ENCODE measurements around the gene RBM38.

RBM38 gene

DNA sequence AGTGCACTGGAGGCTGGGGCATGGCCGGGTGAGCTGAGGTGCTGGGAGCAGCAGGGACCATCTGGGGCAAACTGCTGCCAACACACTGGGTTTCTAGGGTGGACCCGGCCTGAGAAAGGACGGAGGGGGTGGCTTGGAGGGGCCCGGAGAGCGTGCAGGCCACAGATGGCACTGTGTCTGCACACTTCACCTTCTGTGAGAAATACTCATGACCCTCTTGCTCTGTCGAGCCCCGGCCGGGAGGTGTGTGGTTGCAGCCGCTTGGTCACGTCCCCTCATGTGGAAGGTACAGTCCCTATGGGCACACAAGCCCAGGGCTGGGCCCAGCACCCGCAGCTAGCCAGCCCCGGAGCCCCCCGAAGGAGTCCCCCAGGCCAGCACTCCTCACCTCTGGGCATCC, 59.7 kb downstream of the RBM38 start:
- TF ChIP-seq, protein P1, sequence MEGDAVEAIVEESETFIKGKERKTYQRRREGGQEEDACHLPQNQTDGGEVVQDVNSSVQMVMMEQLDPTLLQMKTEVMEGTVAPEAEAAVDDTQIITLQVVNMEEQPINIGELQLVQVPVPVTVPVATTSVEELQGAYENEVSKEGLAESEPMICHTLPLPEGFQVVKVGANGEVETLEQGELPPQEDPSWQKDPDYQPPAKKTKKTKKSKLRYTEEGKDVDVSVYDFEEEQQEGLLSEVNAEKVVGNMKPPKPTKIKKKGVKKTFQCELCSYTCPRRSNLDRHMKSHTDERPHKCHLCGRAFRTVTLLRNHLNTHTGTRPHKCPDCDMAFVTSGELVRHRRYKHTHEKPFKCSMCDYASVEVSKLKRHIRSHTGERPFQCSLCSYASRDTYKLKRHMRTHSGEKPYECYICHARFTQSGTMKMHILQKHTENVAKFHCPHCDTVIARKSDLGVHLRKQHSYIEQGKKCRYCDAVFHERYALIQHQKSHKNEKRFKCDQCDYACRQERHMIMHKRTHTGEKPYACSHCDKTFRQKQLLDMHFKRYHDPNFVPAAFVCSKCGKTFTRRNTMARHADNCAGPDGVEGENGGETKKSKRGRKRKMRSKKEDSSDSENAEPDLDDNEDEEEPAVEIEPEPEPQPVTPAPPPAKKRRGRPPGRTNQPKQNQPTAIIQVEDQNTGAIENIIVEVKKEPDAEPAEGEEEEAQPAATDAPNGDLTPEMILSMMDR (IDR thresholded peaks at IDR 0.05), result no peak

DNA sequence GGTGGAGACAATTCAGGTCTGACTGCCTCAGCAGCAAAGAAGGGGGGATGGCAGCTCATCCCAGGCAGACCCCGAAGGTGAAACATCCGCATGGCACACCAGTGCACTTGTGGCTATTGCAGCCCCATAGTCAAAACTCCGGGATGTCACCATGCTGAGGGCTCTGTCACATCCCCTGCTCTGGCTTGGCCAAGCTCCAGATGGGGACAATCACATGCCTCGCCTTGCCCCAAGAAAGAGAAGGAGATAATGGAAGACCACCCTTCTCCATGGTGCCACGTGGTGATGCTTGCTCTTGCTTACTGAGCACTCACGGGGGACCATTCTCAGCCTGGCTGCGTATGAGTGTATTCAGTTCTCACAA, 60.2 kb downstream of the RBM38 start:
- TF ChIP-seq, protein P1 (IDR thresholded peaks at IDR 0.05), result no peak

DNA sequence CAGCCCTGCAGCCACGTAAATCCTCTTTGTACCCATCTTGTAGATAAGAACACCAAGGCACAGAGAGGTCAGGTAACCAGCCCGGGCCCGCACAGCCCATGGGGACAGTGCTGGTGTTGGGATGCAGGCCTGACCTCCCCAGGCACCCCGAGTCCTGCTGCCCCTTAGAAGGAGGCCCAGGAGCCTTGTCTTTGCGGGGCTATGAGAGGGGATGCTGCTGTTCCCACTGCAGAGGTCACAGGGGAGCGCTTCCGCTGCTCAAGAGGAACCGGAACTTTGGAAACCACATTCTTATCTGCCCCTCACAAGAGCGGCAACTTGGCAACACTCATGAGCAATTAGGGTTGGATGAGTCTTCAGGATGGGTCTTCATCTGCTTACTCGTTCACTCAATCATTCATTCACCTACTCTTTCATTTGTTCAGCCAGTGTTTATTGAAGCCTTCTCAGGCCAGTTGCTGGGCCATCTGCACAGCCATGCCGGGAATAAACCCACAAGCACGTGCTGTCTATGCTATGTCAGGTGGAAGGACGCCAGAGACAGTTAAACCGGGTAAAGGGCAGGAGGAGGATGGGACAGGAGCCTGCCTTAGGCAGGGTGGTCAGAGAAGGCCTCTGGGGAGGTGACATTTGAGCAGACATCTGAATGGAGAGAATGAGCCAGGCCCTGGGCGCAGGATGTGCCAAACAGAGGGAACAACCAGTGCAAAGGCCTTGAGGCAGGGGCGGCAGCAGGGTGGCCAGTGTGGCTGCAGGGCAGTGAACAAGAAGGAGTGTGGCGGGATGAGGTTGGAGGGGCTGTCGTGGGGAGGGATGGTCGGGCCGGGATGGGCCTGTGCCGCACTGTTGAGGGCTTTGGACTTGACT, 60.8 kb downstream of the RBM38 start:
- TF ChIP-seq, protein P1 (IDR thresholded peaks at IDR 0.05), result no peak

DNA sequence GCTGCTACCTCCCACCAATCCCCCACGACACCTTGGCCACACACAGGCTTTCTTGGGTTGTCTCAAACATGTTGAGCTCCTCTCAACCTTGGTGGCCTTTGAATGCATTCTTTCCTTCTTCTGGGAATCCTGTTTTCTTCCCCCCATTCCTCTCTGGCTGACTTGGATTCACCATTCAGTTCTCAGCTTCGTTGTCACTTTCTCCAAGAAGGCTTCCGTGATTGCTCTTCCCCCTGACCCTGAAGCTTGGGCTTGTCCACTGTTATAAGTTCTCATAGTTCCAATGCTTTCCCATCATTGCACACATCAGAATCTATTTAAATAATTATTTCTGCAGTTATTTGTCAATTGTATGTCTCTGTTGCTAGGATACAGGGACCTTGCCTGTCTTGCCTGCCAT, 64.2 kb downstream of the RBM38 start:
- TF ChIP-seq, protein P1 (IDR thresholded peaks at IDR 0.05), result no peak

DNA sequence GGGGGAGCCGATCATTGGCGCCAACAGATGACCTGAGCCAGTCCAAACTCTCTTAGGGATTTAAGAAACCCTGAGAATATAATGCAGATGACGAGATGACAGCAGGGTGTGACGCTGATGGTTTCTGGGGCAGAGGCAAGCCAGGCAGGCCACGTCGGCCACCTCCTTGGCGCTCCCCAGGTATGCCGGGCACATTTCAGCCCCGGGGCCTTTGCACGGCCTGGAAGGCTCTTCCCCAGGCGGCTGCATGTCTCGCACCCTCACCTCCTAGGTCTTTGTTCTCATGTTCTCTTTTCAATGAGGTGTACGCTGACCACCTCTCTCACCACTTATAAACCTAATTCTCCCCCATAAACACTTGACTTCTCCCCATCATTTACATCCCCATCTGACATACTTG, 64.9 kb downstream of the RBM38 start:
- TF ChIP-seq, protein P1 (IDR thresholded peaks at IDR 0.05), result no peak

DNA sequence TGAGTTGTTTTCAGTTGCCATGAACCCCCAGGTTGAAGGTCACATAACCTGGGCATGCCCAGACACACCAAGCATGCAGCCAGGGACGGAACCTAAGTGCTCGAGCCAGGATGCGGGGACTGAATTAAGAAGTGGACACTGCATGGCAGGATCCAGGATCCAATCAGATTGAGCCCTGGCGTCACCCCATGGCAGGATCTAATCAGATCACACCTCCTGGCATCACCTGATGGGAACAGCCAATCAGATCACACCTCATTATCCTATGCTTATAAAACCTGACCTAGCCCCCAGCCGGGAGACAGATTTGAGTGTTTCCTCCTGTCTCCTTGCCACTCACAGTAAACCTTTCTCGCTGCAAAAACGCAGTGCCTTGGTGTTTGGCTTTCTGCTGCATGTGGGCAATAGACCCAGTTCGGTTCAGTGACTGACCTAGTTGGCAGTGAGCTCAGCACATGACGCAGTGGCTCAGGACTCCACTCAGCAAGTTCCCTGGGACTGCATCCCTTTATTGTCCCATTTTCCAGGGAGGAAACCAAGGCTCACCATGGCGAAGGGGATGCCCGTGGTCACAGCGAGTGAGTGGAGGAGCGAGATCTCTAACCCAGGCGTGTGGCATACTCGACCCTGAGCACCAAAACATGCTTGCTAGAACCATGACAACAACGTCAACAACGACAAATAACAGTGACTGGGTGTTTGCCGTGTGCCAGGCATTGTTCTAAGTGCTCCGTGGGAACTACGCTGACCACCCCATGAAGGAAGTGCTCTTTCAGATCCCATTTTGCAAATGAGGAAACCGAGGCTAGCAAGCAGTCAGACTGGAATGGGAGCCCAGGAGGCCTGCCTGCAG, 66.3 kb downstream of the RBM38 start:
- TF ChIP-seq, protein P1 (IDR thresholded peaks at IDR 0.05), result no peak

DNA sequence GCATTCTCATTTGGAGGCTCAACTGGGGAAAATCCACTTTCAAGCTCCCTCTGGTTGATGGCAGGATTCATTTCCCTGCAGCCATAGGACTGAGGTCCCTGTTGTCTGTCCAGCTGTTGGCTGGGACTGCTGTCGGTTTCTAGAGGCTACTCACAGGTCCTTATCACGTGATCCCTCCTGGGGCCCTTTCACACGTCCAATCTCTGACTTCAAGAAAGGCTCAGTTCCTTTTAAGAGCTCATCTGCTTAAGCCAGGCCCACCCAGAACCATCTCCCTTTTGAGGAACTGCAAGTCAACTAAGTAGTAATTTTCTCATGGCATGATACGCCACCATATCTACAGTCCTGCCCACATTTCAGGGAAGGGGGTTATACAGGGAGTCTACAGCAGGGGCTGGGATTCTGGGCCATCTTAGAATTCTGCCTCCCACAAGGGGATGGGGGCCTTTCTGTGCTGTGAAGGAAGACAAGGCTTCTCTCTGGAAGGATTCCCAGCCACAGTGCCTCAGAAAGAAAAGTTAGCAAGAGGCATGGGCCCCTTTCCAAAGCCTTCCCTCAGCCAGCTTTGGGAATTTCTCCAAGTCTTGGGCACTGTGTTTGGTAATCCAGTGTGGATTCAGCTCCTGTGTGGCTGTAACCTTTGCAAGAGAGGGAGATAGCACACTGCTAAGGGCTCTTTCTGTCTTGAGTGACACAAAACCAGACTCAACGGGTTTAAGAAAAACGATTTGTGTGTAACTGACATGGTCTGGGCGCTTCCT, 67.4 kb downstream of the RBM38 start:
- TF ChIP-seq, protein P1 (IDR thresholded peaks at IDR 0.05), result no peak
